ENCODE measurements around the gene RNF8. TPM values are rescaled to one million over a fixed set of nuclear protein-coding genes. Genes with fewer than 3 reads are reported as not detected.
"Not testable (repeated sequence)": the region's sequence is repeated elsewhere in the genome, so short reads cannot be mapped to it uniquely, and the experiment has no call there.

RNF8 gene
- total RNA-seq, 2 donors from 2014 or later, result 18.1 to 19.1 TPM

GRCh38 chr6:37381579-37381978 is 27.8 kb downstream of the RNF8 start:
- ATAC-seq (peak; percentile 30 to 62), DNase-seq (no peak)
- intact Hi-C loops (cut with DNase I), result loop anchor here (10.0 kb wide), 1 partner anchor 183 kb away; no protein-coding TSS in a partner anchor

- DNase-seq, result no peak
- no peak for ATAC-seq
- intact Hi-C loops (cut with DNase I), result loop anchor here (10.0 kb wide), 1 partner anchor 182 kb away; no protein-coding TSS in a partner anchor
Observed at GRCh38 chr6:37382994-37383765, 29.4 kb downstream of the RNF8 start.

GRCh38 chr6:37388578-37388977 is 34.8 kb downstream of the RNF8 start:
- DNase-seq (no peak), ATAC-seq (no peak)
- intact Hi-C loops (cut with DNase I), result loop anchor here (10.0 kb wide), 1 partner anchor 176 kb away; no protein-coding TSS in a partner anchor

- ATAC-seq, result no peak
- intact Hi-C loops (cut with DNase I), result loop anchor here (10.0 kb wide), 1 partner anchor 175 kb away; no protein-coding TSS in a partner anchor
- DNase-seq, result no peak
Observed at GRCh38 chr6:37389857-37390256, 36.1 kb downstream of the RNF8 start.

- DNase-seq (no peak), ATAC-seq (no peak)
- intact Hi-C loops (cut with DNase I), result no loop called here
Observed at GRCh38 chr6:37391120-37391519, 37.3 kb downstream of the RNF8 start.

- ATAC-seq (no peak), DNase-seq (no peak)
- intact Hi-C loops (cut with DNase I), result no loop called here
Observed at GRCh38 chr6:37392821-37393220, 39.0 kb downstream of the RNF8 start.

- DNase-seq (no peak), ATAC-seq (no peak)
- intact Hi-C loops (cut with DNase I), result no loop called here
Observed at GRCh38 chr6:37393381-37393929, 39.7 kb downstream of the RNF8 start.

- DNase-seq, result no peak
- intact Hi-C loops (cut with DNase I), result no loop called here
- no peak for ATAC-seq
Observed at GRCh38 chr6:37396571-37397180, 42.9 kb downstream of the RNF8 start.

- DNase-seq, result no peak
- ATAC-seq, result no peak
- intact Hi-C loops (cut with DNase I), result no loop called here
Observed at GRCh38 chr6:37399131-37399530, 45.3 kb downstream of the RNF8 start.

- ATAC-seq, result no peak
- intact Hi-C loops (cut with DNase I), result no loop called here
Observed at GRCh38 chr6:37399795-37400490, 46.2 kb downstream of the RNF8 start.

GRCh38 chr6:37401658-37402057 is 47.9 kb downstream of the RNF8 start:
- ATAC-seq; intact Hi-C loops (cut with DNase I); DNase-seq: not testable (repeated sequence)

More at GRCh38 chr6:37399795-37400490, 46.2 kb downstream of the RNF8 start:
- DNase-seq, result no peak

GRCh38 chr6:37406726-37407341 is 53.1 kb downstream of the RNF8 start:
- DNase-seq (no peak), ATAC-seq (peak in 1 of 2 donors; percentile 15)
- intact Hi-C loops (cut with DNase I), result no loop called here

GRCh38 chr6:37407948-37408347 is 54.2 kb downstream of the RNF8 start:
- intact Hi-C loops (cut with DNase I), result no loop called here
- no peak for ATAC-seq
- DNase-seq, result no peak

- intact Hi-C loops (cut with DNase I), result no loop called here
- DNase-seq (no peak), ATAC-seq (no peak)
Observed at GRCh38 chr6:37409501-37409900, 55.7 kb downstream of the RNF8 start.

GRCh38 chr6:37417393-37417792 is 63.6 kb downstream of the RNF8 start:
- DNase-seq (no peak), ATAC-seq (no peak)
- intact Hi-C loops (cut with DNase I), result no loop called here

- intact Hi-C loops (cut with DNase I), result no loop called here
- ATAC-seq (no peak), DNase-seq (no peak)
Observed at GRCh38 chr6:37418722-37419121, 64.9 kb downstream of the RNF8 start.

- ATAC-seq, result no peak
- no peak for DNase-seq
- intact Hi-C loops (cut with DNase I), result no loop called here
Observed at GRCh38 chr6:37426058-37426944, 72.5 kb downstream of the RNF8 start.

GRCh38 chr6:37426945-37427510 is 73.2 kb downstream of the RNF8 start:
- DNase-seq (no peak), ATAC-seq (no peak)
- intact Hi-C loops (cut with DNase I), result no loop called here

Measured in left cardiac atrium (tissue), 4 donors.